Measurements from ENCODE around the gene TRIP13. TPM values are rescaled to one million over a fixed set of nuclear protein-coding genes. Genes with fewer than 3 reads are reported as not detected.
"Not testable (repeated sequence)": the region's sequence is repeated elsewhere in the genome, so short reads cannot be mapped to it uniquely, and the experiment has no call there.

TRIP13 gene
- total RNA-seq, 4 donors from 2014 or later = 1.1 to 1.7 (median 1.3) TPM; not detected in 1

DNA sequence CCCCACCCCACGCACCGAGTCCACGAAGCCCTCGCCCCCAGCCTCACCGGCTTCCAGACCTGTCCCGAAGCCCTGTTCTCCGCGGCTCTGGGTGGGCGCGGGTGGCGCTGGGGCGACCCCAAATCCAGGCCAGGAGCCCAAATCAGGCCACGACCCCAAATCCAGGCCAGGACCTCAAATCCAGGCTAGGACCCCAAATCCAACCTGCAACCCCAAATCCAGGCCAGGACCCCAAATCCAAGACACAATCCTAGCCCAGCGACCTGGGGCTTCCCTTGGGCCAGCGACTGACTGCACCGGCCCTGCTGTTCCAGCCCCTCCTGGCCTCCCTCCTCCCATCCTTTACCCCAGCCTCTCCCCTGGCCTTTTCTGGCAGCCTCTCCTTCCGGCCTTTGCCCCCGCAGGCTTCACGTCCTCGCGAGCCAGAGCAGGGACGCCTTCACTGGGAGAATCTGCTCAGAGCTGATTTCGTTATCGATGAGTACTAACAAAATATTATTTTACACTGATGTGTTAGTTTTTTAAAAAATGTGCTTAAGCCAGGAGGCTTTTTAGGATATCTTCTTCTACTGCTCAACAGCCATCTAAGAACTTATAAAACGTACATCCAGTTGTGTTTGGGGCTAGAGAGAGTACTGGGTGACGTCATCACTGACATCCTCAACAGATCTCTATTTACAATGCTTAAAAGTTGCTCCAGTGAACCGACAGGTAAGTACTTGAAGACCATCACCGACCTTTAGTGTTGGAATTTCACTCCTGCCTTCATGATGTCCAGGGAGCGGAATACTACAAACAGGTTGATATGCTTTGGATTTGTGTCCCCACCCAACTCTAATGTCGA is 34.7 kb downstream of the TRIP13 start:
- TF ChIP-seq POLR2A (IDR thresholded peaks at IDR 0.05) = no peak
- TF ChIP-seq, protein P1, sequence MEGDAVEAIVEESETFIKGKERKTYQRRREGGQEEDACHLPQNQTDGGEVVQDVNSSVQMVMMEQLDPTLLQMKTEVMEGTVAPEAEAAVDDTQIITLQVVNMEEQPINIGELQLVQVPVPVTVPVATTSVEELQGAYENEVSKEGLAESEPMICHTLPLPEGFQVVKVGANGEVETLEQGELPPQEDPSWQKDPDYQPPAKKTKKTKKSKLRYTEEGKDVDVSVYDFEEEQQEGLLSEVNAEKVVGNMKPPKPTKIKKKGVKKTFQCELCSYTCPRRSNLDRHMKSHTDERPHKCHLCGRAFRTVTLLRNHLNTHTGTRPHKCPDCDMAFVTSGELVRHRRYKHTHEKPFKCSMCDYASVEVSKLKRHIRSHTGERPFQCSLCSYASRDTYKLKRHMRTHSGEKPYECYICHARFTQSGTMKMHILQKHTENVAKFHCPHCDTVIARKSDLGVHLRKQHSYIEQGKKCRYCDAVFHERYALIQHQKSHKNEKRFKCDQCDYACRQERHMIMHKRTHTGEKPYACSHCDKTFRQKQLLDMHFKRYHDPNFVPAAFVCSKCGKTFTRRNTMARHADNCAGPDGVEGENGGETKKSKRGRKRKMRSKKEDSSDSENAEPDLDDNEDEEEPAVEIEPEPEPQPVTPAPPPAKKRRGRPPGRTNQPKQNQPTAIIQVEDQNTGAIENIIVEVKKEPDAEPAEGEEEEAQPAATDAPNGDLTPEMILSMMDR (IDR thresholded peaks at IDR 0.05) = no peak
- no peak for DNase-seq
- Histone ChIP-seq H3K27ac (no peak overlapping the region), H3K4me3 (replicated peaks in 1 of 3) (peak overlapping the region in 1 of 3 donors; percentile 10), H3K4me1 (peaks cover 10 to 11% of the 10 kb centered on the region in 2 donors), H3K36me3 (no peaks in the 10 kb centered on the region), H3K27me3 (peaks cover 3% of the 10 kb centered on the region), H3K9me3 (no peaks in the 10 kb centered on the region)
- 78 to 84% methylated on average over 20 to 25 of the region's 30 CpGs for WGBS, 2 donors
- intact Hi-C loops (cut with DNase I) = no loop called here

DNA sequence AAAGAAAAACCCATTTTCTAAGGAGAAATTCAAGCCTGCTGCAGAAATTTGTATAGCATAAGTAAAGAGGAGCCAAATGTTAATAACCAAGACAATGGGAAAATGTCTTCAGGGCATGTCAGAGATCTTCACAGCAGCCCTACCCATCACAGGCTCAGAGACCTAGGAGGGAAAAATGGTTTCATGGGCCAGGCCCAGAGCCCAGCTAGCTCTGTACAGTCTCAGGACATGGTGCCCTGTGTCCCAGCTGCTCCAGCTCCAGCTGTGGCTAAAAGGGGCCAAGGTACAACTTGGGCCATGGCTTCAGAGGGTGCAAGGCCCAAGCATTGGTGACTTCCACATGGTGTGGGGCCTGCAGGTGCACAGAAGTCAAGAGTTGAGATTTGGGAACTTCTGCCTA is 36.5 kb downstream of the TRIP13 start:
- intact Hi-C loops (cut with DNase I); DNase-seq; H3K4me3 ChIP-seq (replicated peaks in 1 of 3); H3K9me3 ChIP-seq; H3K27ac ChIP-seq; H3K36me3 ChIP-seq; H3K27me3 ChIP-seq: not testable (repeated sequence)
- H3K4me1 ChIP-seq = peaks cover 10 to 11% of the 10 kb centered on the region in 2 donors

DNA sequence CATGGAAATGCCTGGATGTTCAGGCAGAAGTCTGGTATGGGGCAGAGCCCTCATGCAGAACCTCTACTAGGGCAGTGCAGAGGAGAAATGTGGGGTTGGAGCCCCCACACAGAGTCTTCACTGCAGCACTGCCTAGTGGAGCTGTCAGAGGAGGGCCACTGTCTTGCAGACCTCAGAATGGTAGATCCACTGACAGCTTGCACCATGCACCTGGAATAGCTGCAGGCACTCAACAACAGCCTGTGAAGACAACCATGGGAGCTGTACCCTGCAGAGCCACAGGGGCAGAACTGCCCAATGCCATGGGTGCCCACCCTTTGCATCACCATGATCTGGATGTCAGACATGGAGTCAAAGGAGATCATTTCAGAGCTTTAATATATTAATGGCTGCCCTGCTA is 36.9 kb downstream of the TRIP13 start:
- Histone ChIP-seq H3K4me3 (replicated peaks in 1 of 3) (no peak overlapping the region), H3K27me3 (peaks cover 3% of the 10 kb centered on the region), H3K4me1 (peaks cover 10 to 11% of the 10 kb centered on the region in 2 donors), H3K9me3 (no peaks in the 10 kb centered on the region), H3K36me3 (no peaks in the 10 kb centered on the region), H3K27ac (no peak overlapping the region)
- intact Hi-C loops (cut with DNase I) = no loop called here
- DNase-seq = no peak
- TF ChIP-seq, protein P1 (IDR thresholded peaks at IDR 0.05) = no peak
- no peak for TF ChIP-seq POLR2A (IDR thresholded peaks at IDR 0.05)

DNA sequence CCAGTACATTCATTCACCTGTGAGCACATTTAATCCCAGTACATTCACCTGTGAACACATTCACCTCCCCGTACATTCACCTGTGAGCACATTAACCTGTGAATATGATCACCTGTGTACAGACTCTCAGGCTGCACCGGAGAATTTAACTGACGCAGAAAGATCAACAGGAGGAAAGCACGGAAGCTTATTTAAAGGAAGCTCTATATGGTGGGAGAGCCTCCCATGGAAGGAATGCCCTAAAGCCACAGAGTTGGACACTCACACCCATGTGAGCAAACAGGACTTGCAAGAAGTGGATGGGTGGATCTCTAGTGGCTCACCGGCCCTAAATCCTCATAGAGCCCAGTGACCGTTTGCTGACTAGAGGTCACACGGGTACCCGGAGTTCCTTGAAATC is 38.2 kb downstream of the TRIP13 start:
- Histone ChIP-seq H3K9me3 (no peaks in the 10 kb centered on the region), H3K4me3 (replicated peaks in 1 of 3) (no peak overlapping the region), H3K4me1 (peaks cover 10 to 11% of the 10 kb centered on the region in 2 donors), H3K27ac (no peak overlapping the region), H3K36me3 (no peaks in the 10 kb centered on the region), H3K27me3 (peaks cover 3% of the 10 kb centered on the region)
- 67 to 73% methylated on average over 6 to 8 of the region's 8 CpGs for WGBS, 2 donors
- no peak for DNase-seq
- intact Hi-C loops (cut with DNase I) = no loop called here
- TF ChIP-seq, protein P1 (IDR thresholded peaks at IDR 0.05) = no peak
- TF ChIP-seq POLR2A (IDR thresholded peaks at IDR 0.05) = no peak

DNA sequence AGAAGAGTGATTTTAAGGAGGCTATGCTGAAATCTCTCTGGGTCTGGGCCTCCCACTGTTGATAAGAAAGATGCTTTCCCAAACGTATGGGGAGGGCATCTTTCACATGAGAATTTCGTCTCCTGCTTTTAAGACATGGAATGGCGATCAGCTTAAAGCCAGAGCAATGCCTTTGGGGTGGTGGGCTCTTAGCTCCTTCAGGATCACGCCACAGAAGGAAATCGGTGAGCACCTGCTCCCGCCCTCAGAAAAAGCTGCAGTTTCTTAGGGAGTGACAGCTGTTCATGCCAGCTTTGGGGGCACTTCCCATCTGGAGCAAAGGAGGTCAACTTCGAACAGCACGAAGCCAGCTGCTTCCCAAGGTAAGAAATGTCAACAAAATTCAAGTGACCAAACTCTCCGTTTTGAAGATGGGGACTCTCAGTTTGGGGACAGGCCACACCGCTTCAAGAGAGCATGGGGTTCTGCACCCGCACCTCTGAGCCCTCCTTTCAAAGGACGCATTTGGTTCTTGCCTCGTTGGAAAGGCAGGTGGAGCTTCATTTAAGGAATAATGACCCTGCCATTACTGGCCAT is 39.0 kb downstream of the TRIP13 start:
- H3K36me3 ChIP-seq = no peaks in the 10 kb centered on the region
- 81 to 83% methylated on average over 13 of the region's 13 CpGs for WGBS, 2 donors
- no peak overlapping the region for H3K4me3 ChIP-seq (replicated peaks in 1 of 3)
- no peak overlapping the region for H3K27ac ChIP-seq
- H3K4me1 ChIP-seq = peaks cover 4 to 5% of the 10 kb centered on the region in 2 donors
- intact Hi-C loops (cut with DNase I) = no loop called here
- DNase-seq = no peak
- TF ChIP-seq, protein P1 (IDR thresholded peaks at IDR 0.05) = no peak
- TF ChIP-seq POLR2A (IDR thresholded peaks at IDR 0.05) = no peak
- peaks cover under 1% of the 10 kb centered on the region for H3K27me3 ChIP-seq
- no peaks in the 10 kb centered on the region for H3K9me3 ChIP-seq

Data from thyroid gland (tissue), 4 donors.